A673 (cell line): ENCODE results near the gene GPR17.

Experiments
- EZH2 ChIP-seq: fragments of 200-600 bp; sonication (generic); IDR thresholded peaks from 2 replicates; pipeline ENCODE4 v1.6.1; 2017; ENCODE audit warnings: borderline replicate concordance, low read depth, mild to moderate bottlenecking, mixed read lengths, antibody characterized with exemption, low read length; ENCODE audit not compliant: poor library complexity, severe bottlenecking
- TF ChIP-seq, protein P1 (sequence below): fragments of 300-800, 200-600 bp; sonication (generic); conservative IDR thresholded peaks from 2 replicates; pipeline ENCODE4 v1.5.1; 2017; ENCODE audit warnings: low read depth, mild to moderate bottlenecking, antibody characterized with exemption, low read length, moderate library complexity, mixed read lengths

DNA sequence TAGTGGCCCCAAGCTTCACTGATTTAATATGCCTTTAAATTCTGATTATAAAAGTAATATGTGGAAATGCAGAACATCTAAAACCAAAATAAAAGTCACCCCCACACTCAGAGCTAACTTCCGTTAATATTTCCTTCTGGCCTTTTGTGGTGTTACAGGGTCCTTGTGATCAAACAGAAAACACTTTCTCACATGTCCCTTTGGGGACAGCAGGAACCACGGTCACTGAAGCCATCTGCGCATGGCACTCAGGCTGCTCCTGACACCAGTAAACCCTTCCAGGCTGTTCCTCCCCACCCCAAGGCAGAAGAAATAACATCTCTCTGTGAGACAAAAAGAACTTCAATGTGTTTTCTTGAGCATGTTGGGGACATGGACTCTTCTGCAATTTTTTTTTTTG lies 25.1 kb upstream of the GPR17 start:
- no peak for TF ChIP-seq EZH2
- TF ChIP-seq, protein P1, sequence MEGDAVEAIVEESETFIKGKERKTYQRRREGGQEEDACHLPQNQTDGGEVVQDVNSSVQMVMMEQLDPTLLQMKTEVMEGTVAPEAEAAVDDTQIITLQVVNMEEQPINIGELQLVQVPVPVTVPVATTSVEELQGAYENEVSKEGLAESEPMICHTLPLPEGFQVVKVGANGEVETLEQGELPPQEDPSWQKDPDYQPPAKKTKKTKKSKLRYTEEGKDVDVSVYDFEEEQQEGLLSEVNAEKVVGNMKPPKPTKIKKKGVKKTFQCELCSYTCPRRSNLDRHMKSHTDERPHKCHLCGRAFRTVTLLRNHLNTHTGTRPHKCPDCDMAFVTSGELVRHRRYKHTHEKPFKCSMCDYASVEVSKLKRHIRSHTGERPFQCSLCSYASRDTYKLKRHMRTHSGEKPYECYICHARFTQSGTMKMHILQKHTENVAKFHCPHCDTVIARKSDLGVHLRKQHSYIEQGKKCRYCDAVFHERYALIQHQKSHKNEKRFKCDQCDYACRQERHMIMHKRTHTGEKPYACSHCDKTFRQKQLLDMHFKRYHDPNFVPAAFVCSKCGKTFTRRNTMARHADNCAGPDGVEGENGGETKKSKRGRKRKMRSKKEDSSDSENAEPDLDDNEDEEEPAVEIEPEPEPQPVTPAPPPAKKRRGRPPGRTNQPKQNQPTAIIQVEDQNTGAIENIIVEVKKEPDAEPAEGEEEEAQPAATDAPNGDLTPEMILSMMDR, result no peak
